Heart right ventricle (tissue), 16 donors: ENCODE measurements around the gene CD38. TPM values are rescaled to one million over a fixed set of nuclear protein-coding genes. Genes with fewer than 3 reads are reported as not detected.

Experiments
- ATAC-seq, 8 donors: fragments of 200-7000 bp; cut with Tn5 transposase; one replicate each; pipeline ENCODE4 v1.9.1; 2020; ENCODE audit warnings: mild to moderate bottlenecking in 8 of 8, moderate library complexity in 8 of 8, moderate number of reproducible peaks in 1 of 8
- DNase-seq, 2 donors: peaks; one replicate each; pipeline ENCODE4 v3.0.0-alpha.2; 2020
- H3K27ac ChIP-seq, 10 donors: fragments of 200-600 bp; sonication (generic) in 2 of 10; one replicate each; pipeline versions ENCODE4 v1.5.0 to v1.8.0; 2020 to 2022; ENCODE audit warnings: mild to moderate bottlenecking in 3 of 10
- H3K27me3 ChIP-seq, 7 donors: fragments of 200-600 bp; one replicate each; pipeline ENCODE4 v1.8.0; 2021 to 2022; ENCODE audit warnings: mild to moderate bottlenecking in 2 of 7
- H3K36me3 ChIP-seq, 9 donors: fragments of 200-600 bp; sonication (generic) in 1 of 9; one replicate each; pipeline versions ENCODE4 v1.5.0 to v1.8.0; 2020 to 2022; ENCODE audit warnings: mild to moderate bottlenecking in 2 of 9
- H3K4me1 ChIP-seq, 9 donors: fragments of 200-600 bp; sonication (generic) in 1 of 9; one replicate each; pipeline versions ENCODE4 v1.5.0 to v1.8.0; 2020 to 2022; ENCODE audit warnings: mild to moderate bottlenecking in 4 of 9
- H3K4me3 ChIP-seq, 10 donors: fragments of 200-600 bp; sonication (generic) in 2 of 10; one replicate each; pipeline versions ENCODE4 v1.5.0 to v1.8.0; 2020 to 2022; ENCODE audit warnings: mild to moderate bottlenecking in 7 of 10, moderate library complexity in 2 of 10
- H3K9me3 ChIP-seq, 11 donors: fragments of 200-600 bp in 10 of 11; sonication (generic) in 2 of 11; one replicate each; pipeline versions ENCODE4 v1.5.0 to v1.8.0; 2013 to 2022; ENCODE audit warnings: mild to moderate bottlenecking in 2 of 11, control low read depth in 1 of 11, moderate library complexity in 1 of 11
- CTCF ChIP-seq, 9 donors: fragments of 200-600 bp; sonication (generic) in 2 of 9; IDR thresholded peaks; one replicate each; pipeline versions ENCODE4 v1.5.0 to v1.8.0; 2021 to 2022; ENCODE audit warnings: antibody characterized with exemption in 9 of 9, mild to moderate bottlenecking in 5 of 9, moderate library complexity in 1 of 9
- WGBS, 2 donors: extraction: QIAGEN DNeasy Blood & Tissue Kit; methylation state at CpG; one replicate each; pipeline ENCODE4 v1.1.7; 2013; ENCODE audit warnings: inconsistent platforms in 1 of 2; 5-methylcytosine and 5-hydroxymethylcytosine counted together
- intact Hi-C, 10 donors: fragments of 100-400 bp; cut with DNase I; formaldehyde crosslinking; loops; one replicate each; pipeline versions ENCODE4 v1.11.1 to v1.14.2; 2022
- polyA plus RNA-seq, 2 donors: library from polyadenylated mRNA; stranded (reverse); fragments of 200-250 nt; gene quantifications; one replicate each; pipeline ENCODE4 v1.2.3, GENCODE V29; 2013
- total RNA-seq, 10 donors: library from RNA; stranded (reverse); fragmentation: NEBNext Ultra II Directional in 3 of 10; extraction: Animal tissue kit (Norgen Biotek cat#: 25700) in 3 of 10; gene quantifications; one replicate each; pipeline versions ENCODE4 v1.2.1 to v1.2.4, GENCODE V29; 2021 to 2023
- donor health status: Arrhythmogenic right ventricular cardiomyopathy.
- donor health status: ischemic (EF 13 %, LVEDD 7.1; RV severe dilation, severe dysfunction).
- donor health status: healthy with polysubstance abuse.
- donor health status: DM: no; HTN: yes; CAD: no.
- donor health status: DM: no; HTN: no; CAD: no.
- donor health status: ischemic (EF 25% LVEDD 6.9; RV normal size, moderate dysfunction).
- donor health status: ischemic (EF 25% LVEDD 5.7; RV mildly dilated, moderate dysfunction).
- donor health status: healthy.
- donor health status: DM: yes; HTN: yes; CAD: no.
- donor health status: Ischemic cardiomyopathy.
- donor health status: ischemic (EF 35%, LVEDD 5.7; RV mildly dilated, moderate dysfunction).
- donor health status: nonischemic (EF 11% LVEDD 7.7; RV severe dilation, severe dysfunction).
- donor health status: DM: yes; HTN: yes; CAD: no.
- donor health status: PGD.
- donor health status: ischemic (EF 29% LVEDD 5.4; RV normal size, mild dysfunction).
- donor health status: nonischemic (EF 23%, LVEDD 6.1; RV moderate dilation, normal function).

Gene CD38
- total and polyA plus RNA-seq, 12 donors = 0.68 to 11.3 (median 3.2) TPM

GRCh38 chr4:15848191-15848842, 70.2 kb downstream of the CD38 start:
- intact Hi-C loops = no loop called here
- WGBS, 2 donors = 84 to 90% methylated on average over 10 of the region's 10 CpGs

GRCh38 chr4:15851969-15852368, 73.8 kb downstream of the CD38 start:
- H3K4me1 ChIP-seq = peaks cover 0 to 9% (median 0%) of the 10 kb centered on the region in 9 donors
- no peaks in the 10 kb centered on the region for H3K27me3 ChIP-seq
- TF ChIP-seq CTCF (IDR thresholded peaks at IDR 0.05) = no peak
- DNase-seq (no peak), ATAC-seq (no peak)
- 90 to 97% methylated on average over 6 of the region's 6 CpGs for WGBS, 2 donors
- H3K9me3 ChIP-seq = no peaks in the 10 kb centered on the region
- H3K4me3 ChIP-seq = no peak overlapping the region
- no peak overlapping the region for H3K27ac ChIP-seq
- H3K36me3 ChIP-seq = peaks cover 0 to 16% (median 0%) of the 10 kb centered on the region in 9 donors
- intact Hi-C loops = no loop called here

More at GRCh38 chr4:15848191-15848842, 70.2 kb downstream of the CD38 start:
- Histone ChIP-seq H3K27ac (no peak overlapping the region), H3K27me3 (no peaks in the 10 kb centered on the region), H3K4me1 (no peaks in the 10 kb centered on the region), H3K4me3 (no peak overlapping the region), H3K36me3 (peaks cover 0 to 16% (median 0%) of the 10 kb centered on the region in 9 donors), H3K9me3 (no peaks in the 10 kb centered on the region)
- TF ChIP-seq CTCF (IDR thresholded peaks at IDR 0.05) = no peak
- ATAC-seq (no peak), DNase-seq (no peak)

- intact Hi-C loops = no loop called here
- DNase-seq (no peak), ATAC-seq (no peak)
- H3K36me3 ChIP-seq = peaks cover 0 to 16% (median 0%) of the 10 kb centered on the region in 9 donors
- peaks cover 0 to 9% (median 0%) of the 10 kb centered on the region in 9 donors for H3K4me1 ChIP-seq
- no peak for TF ChIP-seq CTCF (IDR thresholded peaks at IDR 0.05)
- H3K27ac ChIP-seq = no peak overlapping the region
- WGBS, 2 donors = 71 to 73% methylated on average over 9 of the region's 9 CpGs
- no peaks in the 10 kb centered on the region for H3K27me3 ChIP-seq
- H3K9me3 ChIP-seq = no peaks in the 10 kb centered on the region
- H3K4me3 ChIP-seq = no peak overlapping the region
Measured at GRCh38 chr4:15852524-15852923, 74.4 kb downstream of the CD38 start.

- Histone ChIP-seq H3K4me3 (no peak overlapping the region), H3K27ac (no peak overlapping the region), H3K9me3 (no peaks in the 10 kb centered on the region), H3K36me3 (peaks cover 0 to 11% (median 0%) of the 10 kb centered on the region in 9 donors), H3K27me3 (no peaks in the 10 kb centered on the region), H3K4me1 (peaks cover 0 to 9% (median 0%) of the 10 kb centered on the region in 9 donors)
- 85 to 86% methylated on average over 5 of the region's 5 CpGs for WGBS, 2 donors
- intact Hi-C loops = no loop called here
- no peak for ATAC-seq
- DNase-seq = no peak
- TF ChIP-seq CTCF (IDR thresholded peaks at IDR 0.05) = no peak
Measured at GRCh38 chr4:15853345-15853744, 75.2 kb downstream of the CD38 start.
